ENCODE data around the gene PHLPP2. TPM values are rescaled to one million over a fixed set of nuclear protein-coding genes. Genes with fewer than 3 reads are reported as not detected.

The PHLPP2 gene
- total and polyA plus RNA-seq, 8 donors: 6.1 to 8.5 (median 7.0) TPM

- no peak overlapping the region for H3K4me3 ChIP-seq
- TF ChIP-seq, protein P1, sequence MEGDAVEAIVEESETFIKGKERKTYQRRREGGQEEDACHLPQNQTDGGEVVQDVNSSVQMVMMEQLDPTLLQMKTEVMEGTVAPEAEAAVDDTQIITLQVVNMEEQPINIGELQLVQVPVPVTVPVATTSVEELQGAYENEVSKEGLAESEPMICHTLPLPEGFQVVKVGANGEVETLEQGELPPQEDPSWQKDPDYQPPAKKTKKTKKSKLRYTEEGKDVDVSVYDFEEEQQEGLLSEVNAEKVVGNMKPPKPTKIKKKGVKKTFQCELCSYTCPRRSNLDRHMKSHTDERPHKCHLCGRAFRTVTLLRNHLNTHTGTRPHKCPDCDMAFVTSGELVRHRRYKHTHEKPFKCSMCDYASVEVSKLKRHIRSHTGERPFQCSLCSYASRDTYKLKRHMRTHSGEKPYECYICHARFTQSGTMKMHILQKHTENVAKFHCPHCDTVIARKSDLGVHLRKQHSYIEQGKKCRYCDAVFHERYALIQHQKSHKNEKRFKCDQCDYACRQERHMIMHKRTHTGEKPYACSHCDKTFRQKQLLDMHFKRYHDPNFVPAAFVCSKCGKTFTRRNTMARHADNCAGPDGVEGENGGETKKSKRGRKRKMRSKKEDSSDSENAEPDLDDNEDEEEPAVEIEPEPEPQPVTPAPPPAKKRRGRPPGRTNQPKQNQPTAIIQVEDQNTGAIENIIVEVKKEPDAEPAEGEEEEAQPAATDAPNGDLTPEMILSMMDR (IDR thresholded peaks at IDR 0.05): no peak
- no peaks in the 10 kb centered on the region for H3K4me1 ChIP-seq
- H3K27me3 ChIP-seq: no peaks in the 10 kb centered on the region
- DNase-seq: no peak
- ATAC-seq: no peak
- intact Hi-C loops (cut with DNase I): no loop called here
- H3K36me3 ChIP-seq: peaks cover 0 to 44% of the 10 kb centered on the region in 2 donors
- H3K9me3 ChIP-seq: no peaks in the 10 kb centered on the region
- H3K27ac ChIP-seq: no peak overlapping the region
These were observed 49.1 kb downstream of the PHLPP2 start for GRCh38 chr16:71675380-71675779.

- no peaks in the 10 kb centered on the region for H3K9me3 ChIP-seq
- no peak overlapping the region for H3K27ac ChIP-seq
- H3K4me1 ChIP-seq: no peaks in the 10 kb centered on the region
- H3K4me3 ChIP-seq: no peak overlapping the region
- no peaks in the 10 kb centered on the region for H3K27me3 ChIP-seq
- TF ChIP-seq, protein P1 (IDR thresholded peaks at IDR 0.05): no peak
- ATAC-seq (no peak), DNase-seq (no peak)
- intact Hi-C loops (cut with DNase I): no loop called here
- H3K36me3 ChIP-seq: peaks cover 0 to 50% of the 10 kb centered on the region in 2 donors
These were observed 50.3 kb downstream of the PHLPP2 start for GRCh38 chr16:71674229-71674628.

DNA sequence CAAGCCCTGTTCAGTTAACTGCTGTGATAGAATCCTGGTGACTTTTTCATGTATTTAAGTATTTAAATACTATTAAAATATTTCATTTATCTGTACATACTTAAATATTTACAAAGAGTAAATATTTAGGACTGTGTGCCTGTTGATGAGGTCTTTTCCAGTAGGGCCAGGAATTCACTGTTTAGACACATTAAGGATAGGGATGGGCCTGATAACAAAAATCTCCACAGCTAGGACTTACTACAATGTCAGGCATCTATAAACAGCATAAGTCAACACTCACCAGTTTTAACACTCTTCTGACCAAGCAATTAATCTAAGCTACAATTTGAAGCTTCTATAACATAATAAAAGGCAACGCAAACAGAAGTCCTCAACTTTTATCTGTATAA, 50.9 kb downstream of the PHLPP2 start:
- DNase-seq: no peak
- intact Hi-C loops (cut with DNase I): no loop called here
- no peak overlapping the region for H3K4me3 ChIP-seq
- H3K4me1 ChIP-seq: no peaks in the 10 kb centered on the region
- H3K27ac ChIP-seq: no peak overlapping the region
- TF ChIP-seq, protein P1 (IDR thresholded peaks at IDR 0.05): no peak
- H3K9me3 ChIP-seq: no peaks in the 10 kb centered on the region
- H3K27me3 ChIP-seq: no peaks in the 10 kb centered on the region
- no peak for ATAC-seq
- H3K36me3 ChIP-seq: peaks cover 0 to 50% of the 10 kb centered on the region in 2 donors

DNA sequence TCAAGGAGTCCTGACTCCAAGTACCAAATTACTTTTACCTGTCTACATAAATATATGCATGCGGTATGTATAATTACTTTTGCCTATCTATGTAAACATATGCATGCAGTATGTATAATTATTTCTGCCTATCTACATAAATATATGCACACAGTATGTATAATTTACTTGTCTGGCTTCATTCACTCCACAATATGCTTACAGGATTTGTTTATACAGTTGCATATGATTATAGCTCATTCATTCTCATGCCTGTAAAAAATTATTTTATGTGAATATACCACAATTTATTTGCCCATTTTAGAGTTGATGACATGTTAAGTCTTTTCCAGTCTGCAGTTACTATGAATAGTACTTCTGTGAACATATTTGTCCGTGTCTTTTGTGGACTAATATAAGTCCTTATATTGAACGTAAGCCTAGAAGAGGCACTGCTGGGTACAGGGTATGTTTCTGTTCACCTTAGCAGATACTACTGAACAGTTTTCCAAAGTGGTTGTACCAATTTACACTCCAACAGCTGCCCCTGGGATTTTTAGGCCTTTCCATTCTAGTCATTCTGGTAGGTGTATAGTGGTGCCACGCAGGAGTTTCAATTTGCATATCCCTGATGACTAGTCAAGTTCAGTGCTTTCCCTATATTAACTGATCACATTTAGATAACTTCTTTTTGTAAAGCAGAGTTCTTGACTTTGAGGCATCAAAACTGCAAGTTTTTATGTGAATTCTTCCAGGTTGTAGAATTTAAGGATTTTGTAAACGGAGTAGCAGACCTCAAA, 51.5 kb downstream of the PHLPP2 start:
- peaks cover 0 to 52% of the 10 kb centered on the region in 2 donors for H3K36me3 ChIP-seq
- H3K4me3 ChIP-seq: no peak overlapping the region
- no peak for DNase-seq
- no peaks in the 10 kb centered on the region for H3K4me1 ChIP-seq
- H3K27me3 ChIP-seq: no peaks in the 10 kb centered on the region
- ATAC-seq: no peak
- TF ChIP-seq, protein P1 (IDR thresholded peaks at IDR 0.05): no peak
- H3K27ac ChIP-seq: no peak overlapping the region
- H3K9me3 ChIP-seq: no peaks in the 10 kb centered on the region
- intact Hi-C loops (cut with DNase I): no loop called here

DNA sequence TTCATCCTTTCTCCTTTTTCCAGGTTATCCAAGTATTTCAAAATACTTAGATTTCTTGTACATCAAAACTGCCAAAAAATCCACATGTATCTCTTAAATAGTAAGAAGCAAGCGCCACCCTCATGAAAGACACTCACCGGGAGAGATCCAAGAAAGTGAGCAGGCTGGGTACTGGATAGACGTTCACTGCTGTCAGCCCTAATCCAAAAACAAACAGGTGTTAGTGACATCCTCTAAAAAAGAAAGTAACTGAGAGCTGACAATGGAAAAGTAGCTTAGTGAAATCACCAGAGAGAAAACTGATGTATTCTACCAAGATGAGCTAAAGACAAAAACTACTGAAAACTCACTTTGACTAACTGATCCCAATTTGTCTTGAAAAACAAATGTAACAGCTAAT, 52.4 kb downstream of the PHLPP2 start:
- Histone ChIP-seq H3K4me1 (no peaks in the 10 kb centered on the region), H3K4me3 (no peak overlapping the region), H3K9me3 (no peaks in the 10 kb centered on the region), H3K27me3 (no peaks in the 10 kb centered on the region), H3K27ac (no peak overlapping the region), H3K36me3 (peaks cover 0 to 59% of the 10 kb centered on the region in 2 donors)
- intact Hi-C loops (cut with DNase I): no loop called here
- TF ChIP-seq, protein P1 (IDR thresholded peaks at IDR 0.05): no peak
- DNase-seq: no peak
- no peak for ATAC-seq
